H9 (cell line): ENCODE data around the gene UST. TPM values are rescaled to one million over a fixed set of nuclear protein-coding genes. Genes with fewer than 3 reads are reported as not detected.

ENCODE experiments used
- DNase-seq: peaks from one replicate; pipeline ENCODE4 v3.0.0-alpha.2; 2017
- H2AFZ ChIP-seq: one replicate; pipeline ENCODE4 v1.6.1; 2013; ENCODE audit warnings: mild to moderate bottlenecking, low read length, control low read depth, moderate library complexity
- H2AK5ac ChIP-seq: 2 replicates; pipeline ENCODE4 v1.6.1; 2013; ENCODE audit warnings: low read length, control low read depth, mixed read lengths; ENCODE audit not compliant: insufficient read length
- H2BK120ac ChIP-seq: one replicate; pipeline ENCODE4 v1.6.1; 2013; ENCODE audit warnings: low read depth, mild to moderate bottlenecking, low read length, control low read depth, inconsistent platforms; ENCODE audit not compliant: poor library complexity, severe bottlenecking
- H2BK12ac ChIP-seq: 2 replicates; pipeline ENCODE4 v1.6.1; 2013; ENCODE audit warnings: low read length, control low read depth, mixed read lengths, low read depth; ENCODE audit not compliant: insufficient read length
- H2BK15ac ChIP-seq: 2 replicates; pipeline ENCODE4 v1.6.1; 2013; ENCODE audit warnings: low read depth, low read length, control low read depth
- H2BK20ac ChIP-seq: one replicate; pipeline ENCODE4 v1.6.1; 2013; ENCODE audit warnings: low read depth, mild to moderate bottlenecking, low read length, control low read depth, inconsistent platforms; ENCODE audit not compliant: poor library complexity, severe bottlenecking
- H2BK5ac ChIP-seq: 2 replicates; pipeline ENCODE4 v1.6.1; 2013; ENCODE audit warnings: low read length, control low read depth, mixed read lengths; ENCODE audit not compliant: insufficient read length
- H3K14ac ChIP-seq: 2 replicates; pipeline ENCODE4 v1.6.1; 2013; ENCODE audit warnings: low read length, control low read depth; ENCODE audit not compliant: insufficient read depth
- H3K18ac ChIP-seq: 2 replicates; pipeline ENCODE4 v1.6.1; 2013; ENCODE audit warnings: low read depth, mild to moderate bottlenecking, mixed read lengths, low read length, control low read depth; ENCODE audit not compliant: insufficient read length
- H3K23ac ChIP-seq: 2 replicates; pipeline ENCODE4 v1.6.1; 2013; ENCODE audit warnings: low read length, control low read depth, mixed read lengths, low read depth; ENCODE audit not compliant: insufficient read length
- H3K23me2 ChIP-seq: 2 replicates; pipeline ENCODE4 v1.6.1; 2013; ENCODE audit warnings: low read depth, mild to moderate bottlenecking, mixed read lengths, low read length, control low read depth; ENCODE audit not compliant: insufficient read length, poor library complexity, severe bottlenecking
- H3K27ac ChIP-seq: 2 replicates; pipeline ENCODE4 v1.5.1; 2013; ENCODE audit warnings: low read length, control low read depth, mixed read lengths, low read depth; ENCODE audit not compliant: insufficient read length
- H3K27me3 ChIP-seq: 2 replicates; pipeline ENCODE4 v1.6.1; 2013; ENCODE audit warnings: low read length, control low read depth, inconsistent platforms; ENCODE audit not compliant: insufficient read depth
- H3K4ac ChIP-seq: 2 replicates; pipeline ENCODE4 v1.6.1; 2013; ENCODE audit warnings: low read depth, mild to moderate bottlenecking, control low read depth, inconsistent platforms, low read length, moderate library complexity
- H3K4me1 ChIP-seq: 2 replicates; pipeline ENCODE4 v1.6.1; 2013; ENCODE audit warnings: low read length, control low read depth, inconsistent platforms; ENCODE audit not compliant: insufficient read depth
- H3K4me2 ChIP-seq: 2 replicates; pipeline ENCODE4 v1.6.1; 2013; ENCODE audit warnings: low read length, control low read depth, mixed read lengths; ENCODE audit not compliant: insufficient read length, insufficient read depth
- H3K56ac ChIP-seq: 2 replicates; pipeline ENCODE4 v1.6.1; 2013; ENCODE audit warnings: low read depth, mild to moderate bottlenecking, mixed read lengths, low read length, control low read depth; ENCODE audit not compliant: insufficient read length
- H3K79me1 ChIP-seq: 2 replicates; pipeline ENCODE4 v1.6.1; 2013; ENCODE audit warnings: low read depth, mild to moderate bottlenecking, moderate library complexity, low read length, control low read depth, inconsistent platforms; ENCODE audit not compliant: insufficient read depth, poor library complexity, severe bottlenecking
- H3K79me2 ChIP-seq: 2 replicates; pipeline ENCODE4 v1.6.1; 2013; ENCODE audit warnings: low read length, control low read depth, inconsistent platforms; ENCODE audit not compliant: insufficient read depth
- H3K9ac ChIP-seq: 2 replicates; pipeline ENCODE4 v1.6.1; 2013; ENCODE audit warnings: low read length, control low read depth, mixed read lengths; ENCODE audit not compliant: insufficient read length; ENCODE audit errors: extremely low read depth
- H3K9me3 ChIP-seq: one replicate; pipeline ENCODE4 v1.6.1; 2013; ENCODE audit warnings: low read depth, low read length, inconsistent platforms; ENCODE audit not compliant: control insufficient read depth
- H3T11ph ChIP-seq: one replicate; pipeline ENCODE4 v1.6.1; 2013; ENCODE audit warnings: mild to moderate bottlenecking, low read length, control low read depth, inconsistent platforms
- H4K20me1 ChIP-seq: one replicate; pipeline ENCODE4 v1.6.1; 2013; ENCODE audit not compliant: control insufficient read depth, insufficient read length, insufficient read depth
- H4K5ac ChIP-seq: 2 replicates; pipeline ENCODE4 v1.6.1; 2013; ENCODE audit warnings: low read depth, mild to moderate bottlenecking, mixed read lengths, low read length, control low read depth; ENCODE audit not compliant: insufficient read length
- H4K8ac ChIP-seq: replicated peaks from 2 replicates; pipeline ENCODE4 v1.6.1; 2013; ENCODE audit warnings: low read length, control low read depth, mixed read lengths, low read depth; ENCODE audit not compliant: insufficient read length
- H4K91ac ChIP-seq: 2 replicates; pipeline ENCODE4 v1.6.1; 2013; ENCODE audit warnings: low read depth, mild to moderate bottlenecking, moderate library complexity, mixed read lengths, low read length, control low read depth; ENCODE audit not compliant: insufficient read length
- H3K27ac Mint-ChIP-seq, 3 experiments: 2 replicates in 2 of 3; 3 replicates in 1 of 3; pipeline ENCODE4 v1.8.0; 2020 to 2021; ENCODE audit warnings: mixed read lengths in 3 of 3, mild to moderate bottlenecking in 1 of 3, moderate library complexity in 1 of 3
- H3K27me3 Mint-ChIP-seq: 2 replicates; pipeline ENCODE4 v1.8.0; 2021; ENCODE audit warnings: low read depth, mild to moderate bottlenecking, moderate library complexity, mixed read lengths
- H3K36me3 Mint-ChIP-seq, 3 experiments: 2 replicates in 2 of 3; 3 replicates in 1 of 3; pipeline ENCODE4 v1.8.0; 2020 to 2021; ENCODE audit warnings: low read depth in 3 of 3, mixed read lengths in 3 of 3; ENCODE audit not compliant: insufficient read depth in 1 of 3
- H3K4me1 Mint-ChIP-seq, 2 experiments: 2 replicates each; pipeline ENCODE4 v1.8.0; 2020; ENCODE audit warnings: mixed read lengths in 2 of 2
- H3K4me3 Mint-ChIP-seq, 2 experiments: 2 replicates in 1 of 2; 3 replicates in 1 of 2; pipeline ENCODE4 v1.8.0; 2020 to 2021; ENCODE audit warnings: mild to moderate bottlenecking in 2 of 2, mixed read lengths in 2 of 2, moderate library complexity in 1 of 2
- H3K9me3 Mint-ChIP-seq, 2 experiments: 2 replicates in 1 of 2; 3 replicates in 1 of 2; pipeline ENCODE4 v1.8.0; 2020; ENCODE audit warnings: mild to moderate bottlenecking in 2 of 2, mixed read lengths in 2 of 2, moderate library complexity in 1 of 2
- CTCF ChIP-seq: fragments of 200-600 bp; sonication (generic); conservative IDR thresholded peaks from 3 replicates; pipeline ENCODE4 v1.8.0; 2021; ENCODE audit warnings: antibody characterized with exemption, mild to moderate bottlenecking
- WGBS: extraction: QIAGEN DNeasy Blood & Tissue Kit; methylation state at CpG from one replicate; pipeline ENCODE4 v1.1.7; 2013; ENCODE audit warnings: missing lambda C conversion rate, low lambda C conversion rate, mixed read lengths; ENCODE audit not compliant: insufficient read length; ENCODE audit errors: extremely low coverage; 5-methylcytosine and 5-hydroxymethylcytosine counted together
- total RNA-seq: library from RNA; stranded (reverse); gene quantifications from 2 replicates; pipeline ENCODE4 v1.2.1, GENCODE V29; 2021

The UST gene
- total RNA-seq, 1 experiment from 2014 or later: 14.4 TPM

GRCh38 chr6:148720406-148720805, 26.4 kb upstream of the UST start:
- no peak overlapping the region for H2AFZ ChIP-seq
- no peaks in the 10 kb centered on the region for H3K9me3 ChIP-seq
- Mint-ChIP-seq H3K36me3 (peaks cover 4 to 7% (median 4%) of the 10 kb centered on the region in 3 experiments; a peak in 6 of 7 replicates), H3K4me3 (no peak overlapping the region), H3K4me1 (peaks cover 0 to 17% of the 10 kb centered on the region in 2 experiments; a peak in 2 of 4 replicates), H3K27ac (no peak overlapping the region), H3K27me3 (no peaks in the 10 kb centered on the region; the same call in 1 of the 2 replicates), H3K9me3 (peaks cover 5% of the 10 kb centered on the region in 2 experiments; a peak in 4 of 5 replicates)
- no peak overlapping the region for H3K9ac ChIP-seq
- no peaks in the 10 kb centered on the region for H3K23me2 ChIP-seq
- H2BK5ac ChIP-seq: no peak overlapping the region
- H4K8ac ChIP-seq: no peak overlapping the region
- H3K4me1 ChIP-seq: no peaks in the 10 kb centered on the region
- WGBS: no CpG with 5 or more reads among the region's 3 CpGs
- H3K79me1 ChIP-seq: no peaks in the 10 kb centered on the region
- no peak overlapping the region for H4K91ac ChIP-seq
- H3K14ac ChIP-seq: no peak overlapping the region
- no peak for DNase-seq
- H2AK5ac ChIP-seq: no peak overlapping the region
- TF ChIP-seq CTCF: no peak
- H2BK20ac ChIP-seq: no peak overlapping the region
- no peak overlapping the region for H2BK120ac ChIP-seq
- no peak overlapping the region for H3K56ac ChIP-seq
- no peaks in the 10 kb centered on the region for H3K27me3 ChIP-seq
- H4K5ac ChIP-seq: no peak overlapping the region
- no peak overlapping the region for H3K27ac ChIP-seq
- no peak overlapping the region for H2BK12ac ChIP-seq
- no peak overlapping the region for H3K18ac ChIP-seq
- no peaks in the 10 kb centered on the region for H3K79me2 ChIP-seq
- H3K23ac ChIP-seq: no peak overlapping the region
- H3T11ph ChIP-seq: no peak overlapping the region
- H3K4ac ChIP-seq: no peak overlapping the region
- H2BK15ac ChIP-seq: no peak overlapping the region
- no peaks in the 10 kb centered on the region for H4K20me1 ChIP-seq
- H3K4me2 ChIP-seq: no peak overlapping the region
